GM12878 (cell line): ENCODE results near the gene DPM2.

Source experiments
- ATF7 ChIP-seq: fragments of 450-650 bp; IDR thresholded peaks from 2 replicates; pipeline ENCODE4 v1.6.1; 2016; ENCODE audit warnings: low read depth, mild to moderate bottlenecking
- CEBPB ChIP-seq, 2 experiments: fragments of 150-350 bp in 1 of 2; IDR thresholded peaks; 2 replicates each; pipeline ENCODE4 v1.6.1; 2012 to 2014; ENCODE audit warnings: low read depth in 2 of 2, low read length in 2 of 2, borderline replicate concordance in 1 of 2, inconsistent platforms in 1 of 2
- JUND ChIP-seq: IDR thresholded peaks from 2 replicates; pipeline ENCODE4 v1.6.1; 2012; ENCODE audit warnings: low read depth, mild to moderate bottlenecking, low read length, improper control_type of control experiment, moderate library complexity
- POLR2A ChIP-seq: IDR thresholded peaks from 2 replicates; pipeline ENCODE4 v1.6.1; 2011; ENCODE audit warnings: low read depth, mild to moderate bottlenecking, low read length
- POLR2AphosphoS5 ChIP-seq: IDR thresholded peaks from 2 replicates; pipeline ENCODE4 v1.6.1; 2011; ENCODE audit warnings: mild to moderate bottlenecking, low read length, inconsistent platforms
- RCOR1 ChIP-seq: conservative IDR thresholded peaks from 2 replicates; pipeline ENCODE4 v1.6.1; 2012; ENCODE audit warnings: low read depth, low read length, improper control_type of control experiment
- YY1 ChIP-seq: IDR thresholded peaks from 2 replicates; pipeline ENCODE4 v1.6.1; 2011; ENCODE audit warnings: low read depth, mild to moderate bottlenecking, low read length
- ZZZ3 ChIP-seq: IDR thresholded peaks from 2 replicates; pipeline ENCODE4 v1.6.1; 2011; ENCODE audit warnings: low read depth; ENCODE audit not compliant: control insufficient read depth, insufficient read length
- TF ChIP-seq, protein P1 (sequence below), 3 experiments: IDR thresholded peaks in 2 of 3; conservative IDR thresholded peaks in 1 of 3; 2 replicates each; pipeline ENCODE4 v1.5.1; 2011; ENCODE audit warnings: low read depth in 3 of 3, low read length in 3 of 3, mild to moderate bottlenecking in 3 of 3, control low read depth in 2 of 3, moderate library complexity in 2 of 3, inconsistent platforms in 1 of 3, mixed read lengths in 1 of 3; ENCODE audit not compliant: control insufficient read depth in 2 of 3, insufficient read depth in 1 of 3; ENCODE audit errors: extremely low read depth in 1 of 3
- TF ChIP-seq, protein P2 (sequence below): IDR thresholded peaks from 2 replicates; pipeline ENCODE4 v1.6.1; 2011; ENCODE audit warnings: low read depth, mild to moderate bottlenecking, low read length, moderate library complexity, borderline replicate concordance; ENCODE audit errors: extremely low read depth

- TF ChIP-seq, protein P1, sequence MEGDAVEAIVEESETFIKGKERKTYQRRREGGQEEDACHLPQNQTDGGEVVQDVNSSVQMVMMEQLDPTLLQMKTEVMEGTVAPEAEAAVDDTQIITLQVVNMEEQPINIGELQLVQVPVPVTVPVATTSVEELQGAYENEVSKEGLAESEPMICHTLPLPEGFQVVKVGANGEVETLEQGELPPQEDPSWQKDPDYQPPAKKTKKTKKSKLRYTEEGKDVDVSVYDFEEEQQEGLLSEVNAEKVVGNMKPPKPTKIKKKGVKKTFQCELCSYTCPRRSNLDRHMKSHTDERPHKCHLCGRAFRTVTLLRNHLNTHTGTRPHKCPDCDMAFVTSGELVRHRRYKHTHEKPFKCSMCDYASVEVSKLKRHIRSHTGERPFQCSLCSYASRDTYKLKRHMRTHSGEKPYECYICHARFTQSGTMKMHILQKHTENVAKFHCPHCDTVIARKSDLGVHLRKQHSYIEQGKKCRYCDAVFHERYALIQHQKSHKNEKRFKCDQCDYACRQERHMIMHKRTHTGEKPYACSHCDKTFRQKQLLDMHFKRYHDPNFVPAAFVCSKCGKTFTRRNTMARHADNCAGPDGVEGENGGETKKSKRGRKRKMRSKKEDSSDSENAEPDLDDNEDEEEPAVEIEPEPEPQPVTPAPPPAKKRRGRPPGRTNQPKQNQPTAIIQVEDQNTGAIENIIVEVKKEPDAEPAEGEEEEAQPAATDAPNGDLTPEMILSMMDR (IDR thresholded peaks at IDR 0.05 in 2 of 3, conservative IDR thresholded peaks at IDR 0.05 in 1 of 3; ENCODE audit: control insufficient read depth in 2 of 3, extremely low read depth in 1 of 3, insufficient read depth in 1 of 3, low read depth in 3 of 3, low read length in 3 of 3) = no peak
- TF ChIP-seq ZZZ3 (no peak), CEBPB (IDR thresholded peaks at IDR 0.05; ENCODE audit: borderline replicate concordance in 1 of 2, low read depth in 2 of 2, low read length in 2 of 2) (no peak), JUND (no peak), YY1 (no peak), RCOR1 (no peak), POLR2AphosphoS5 (no peak), POLR2A (no peak), ATF7 (no peak)
- TF ChIP-seq, protein P2, sequence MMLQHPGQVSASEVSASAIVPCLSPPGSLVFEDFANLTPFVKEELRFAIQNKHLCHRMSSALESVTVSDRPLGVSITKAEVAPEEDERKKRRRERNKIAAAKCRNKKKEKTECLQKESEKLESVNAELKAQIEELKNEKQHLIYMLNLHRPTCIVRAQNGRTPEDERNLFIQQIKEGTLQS = no peak
These were observed 47.4 kb upstream of the DPM2 start for GRCh38 chr9:127985011-127985410.
